Measurements from ENCODE around the gene MAGED4B.
"Not testable (repeated sequence)": the region's sequence is repeated elsewhere in the genome, so short reads cannot be mapped to it uniquely, and the experiment has no call there.

MAGED4B gene

GRCh38 chrX:52068666-52069640 is at the start of gene MAGED4B:
Gene MAGED4B, minus strand, starts transcription at chrX:52069183. Its CDS starts 1,011 bp downstream, at chrX:52068172.
- not testable (repeated sequence) for DNase-seq

- no peak for DNase-seq
Measured at GRCh38 chrX:52118262-52118661, 49.3 kb upstream of the MAGED4B start.

GRCh38 chrX:52082578-52082977 is 13.6 kb upstream of the MAGED4B start:
- DNase-seq = no peak

GRCh38 chrX:52078131-52078530 is 9.1 kb upstream of the MAGED4B start:
- no peak for DNase-seq

- not testable (repeated sequence) for DNase-seq
Measured at GRCh38 chrX:52042288-52042687, 26.7 kb downstream of the MAGED4B start.

- DNase-seq = no peak
Measured at GRCh38 chrX:52034211-52034610, 34.8 kb downstream of the MAGED4B start.

- no peak for DNase-seq
Measured at GRCh38 chrX:52031371-52031770, 37.6 kb downstream of the MAGED4B start.

GRCh38 chrX:52015794-52016193 is 53.2 kb downstream of the MAGED4B start:
- DNase-seq = no peak

Data from NCI-H2029 treated with DMSO at 0.1 percent for 48 hours (cell line).